Stimulated activated naive CD4-positive, alpha-beta T cell treated with Interleukin-2 at 50 U/mL for 16 hours (primary cell): ENCODE measurements around the gene TEX13C.
"Not testable (repeated sequence)": the region's sequence is repeated elsewhere in the genome, so short reads cannot be mapped to it uniquely, and the experiment has no call there.

ENCODE experiments used
- DNase-seq: peaks from one replicate; lab custom pipeline; 2025; lab: John Stamatoyannopoulos, UW

The TEX13C gene

DNA sequence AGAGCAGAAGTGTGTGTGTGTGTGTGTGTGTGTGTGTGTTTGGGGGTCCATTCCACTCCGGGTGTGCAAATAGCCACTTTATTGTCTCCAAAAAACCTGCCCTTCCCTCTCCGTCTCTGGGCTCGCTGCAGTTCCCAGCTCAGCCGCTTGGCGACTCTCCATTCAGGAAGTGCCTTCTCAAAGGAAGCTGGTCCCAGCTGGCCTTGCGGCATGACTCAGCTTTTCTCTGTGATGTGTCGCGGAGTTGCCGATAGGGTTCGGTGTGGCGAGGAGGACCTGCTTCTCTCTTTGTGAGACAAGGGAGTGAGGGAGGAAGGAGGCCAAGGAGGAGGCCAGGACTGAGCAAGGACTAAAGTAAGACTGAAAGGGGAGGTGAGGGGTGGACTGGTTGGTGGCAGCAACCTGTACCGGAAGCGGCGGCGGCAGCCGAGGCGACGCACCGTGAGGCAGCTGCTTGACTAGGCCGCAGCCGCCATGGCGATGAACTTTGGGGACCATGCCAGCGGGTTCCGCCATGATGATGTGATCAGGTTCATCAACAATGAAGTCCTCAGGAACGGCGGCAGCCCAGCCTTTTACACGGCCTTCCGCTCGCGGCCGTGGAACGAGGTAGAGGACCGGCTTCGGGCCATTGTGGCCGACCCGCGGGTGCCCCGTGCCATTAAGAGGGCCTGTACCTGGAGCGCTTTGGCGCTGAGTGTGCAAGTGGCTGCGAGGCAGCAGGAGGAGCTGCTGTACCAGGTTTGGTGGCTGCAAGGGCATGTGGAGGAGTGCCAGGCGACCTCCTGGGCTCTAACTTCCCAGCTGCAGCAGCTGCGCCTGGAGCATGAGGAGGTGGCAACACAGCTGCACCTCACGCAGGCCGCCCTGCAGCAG lies at the start of gene TEX13C:
TSS of gene TEX13C (plus strand) at position 226 of the 876 bp plus-strand sequence. CDS start at position 475, 249 bp downstream.
- no peak for DNase-seq

DNA sequence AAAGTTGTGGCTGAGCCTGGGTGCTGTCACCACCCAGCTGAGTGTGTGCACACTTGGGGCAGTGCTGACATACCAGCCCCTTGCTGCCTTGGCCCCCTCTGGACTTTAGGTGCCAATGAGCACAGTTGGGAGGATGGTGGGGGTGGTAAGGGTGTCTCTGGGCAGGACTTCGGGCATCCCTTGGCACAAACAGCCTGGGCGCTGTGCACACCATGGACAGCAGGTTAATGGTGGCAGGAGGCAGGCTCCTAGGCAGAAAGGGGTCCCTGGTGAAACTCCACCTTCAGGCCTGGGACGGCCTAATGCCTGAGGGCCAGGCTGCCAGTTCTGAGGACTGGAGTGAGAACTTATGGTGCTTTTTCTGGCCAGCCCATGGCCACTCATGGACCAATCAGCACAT lies 32.4 kb upstream of the TEX13C start:
- DNase-seq: no peak

DNA sequence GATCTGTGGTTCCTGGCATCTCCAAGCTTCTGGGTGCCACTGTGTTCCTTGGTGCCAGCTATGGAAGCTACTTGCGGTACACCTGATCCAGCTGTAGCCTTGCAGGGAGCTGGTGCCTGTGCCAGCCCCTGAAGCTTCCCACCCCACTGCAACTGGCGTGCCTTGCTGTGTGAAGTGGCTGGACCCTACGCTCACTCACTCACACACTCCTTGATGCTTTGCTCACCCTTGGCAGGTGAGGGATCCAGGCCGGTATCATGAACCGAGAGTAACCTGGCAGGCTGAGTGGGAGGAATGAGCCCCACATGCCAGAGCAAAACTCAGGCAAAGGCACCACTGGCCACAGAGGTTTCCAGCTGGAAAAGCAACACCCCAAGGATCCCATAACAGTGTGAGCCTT lies 31.3 kb upstream of the TEX13C start:
- DNase-seq: no peak

DNA sequence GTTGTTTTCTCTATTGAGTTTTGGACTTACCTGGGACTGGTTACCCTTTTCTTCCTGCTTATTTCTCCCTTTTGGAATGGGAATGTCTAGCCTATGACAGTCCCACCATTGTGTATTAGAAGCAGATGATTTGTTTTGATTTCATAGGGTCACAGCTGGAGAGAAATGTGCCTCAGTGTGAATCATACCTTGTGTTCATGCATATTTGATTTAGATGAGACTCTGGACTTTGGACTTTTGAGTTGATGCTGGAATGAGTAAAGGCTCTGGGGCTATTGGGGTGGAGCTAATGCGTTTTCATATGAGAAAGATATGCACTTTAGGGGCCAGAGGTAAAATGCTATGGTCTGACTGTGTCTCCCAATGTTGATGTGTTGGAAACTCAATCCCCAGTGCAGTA lies 30.5 kb upstream of the TEX13C start:
- DNase-seq: no peak

DNA sequence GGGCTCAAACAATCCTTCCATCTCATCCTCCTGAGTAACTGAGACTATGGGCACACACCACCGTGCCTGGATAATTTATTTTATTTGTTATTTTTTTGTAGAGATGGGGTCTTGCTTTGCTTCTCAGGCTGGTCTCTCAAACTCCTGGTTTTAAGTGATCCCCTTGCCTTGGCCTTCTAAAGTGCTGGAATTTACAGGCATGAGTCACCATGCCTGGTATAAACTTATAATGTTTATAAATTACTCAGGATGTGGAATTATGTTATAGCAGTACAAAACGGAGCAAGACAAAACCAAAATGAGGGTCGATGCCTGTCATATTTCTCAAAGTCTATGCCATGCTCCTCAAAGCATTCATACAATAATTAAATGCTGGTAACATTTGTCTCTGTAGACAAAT lies 29.8 kb upstream of the TEX13C start:
- DNase-seq: no peak

DNA sequence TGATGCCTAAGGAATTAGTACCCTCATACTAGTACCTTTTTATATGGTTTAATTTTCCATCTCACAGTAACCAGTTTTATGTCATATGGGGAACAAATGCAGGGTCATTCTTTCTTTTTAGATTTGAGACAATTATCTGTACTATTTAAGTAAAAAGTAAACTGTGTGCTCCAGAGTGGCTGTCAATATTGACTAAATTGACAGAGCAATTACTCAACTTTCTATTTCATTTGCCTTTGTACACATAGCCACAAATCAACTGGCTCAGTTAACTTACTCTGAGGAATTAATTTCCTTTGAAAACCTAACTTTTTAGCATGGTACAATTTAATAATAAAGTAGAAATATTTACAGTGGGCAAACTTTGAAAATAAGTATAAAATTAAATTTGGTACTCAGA lies 28.5 kb upstream of the TEX13C start:
- no peak for DNase-seq

DNA sequence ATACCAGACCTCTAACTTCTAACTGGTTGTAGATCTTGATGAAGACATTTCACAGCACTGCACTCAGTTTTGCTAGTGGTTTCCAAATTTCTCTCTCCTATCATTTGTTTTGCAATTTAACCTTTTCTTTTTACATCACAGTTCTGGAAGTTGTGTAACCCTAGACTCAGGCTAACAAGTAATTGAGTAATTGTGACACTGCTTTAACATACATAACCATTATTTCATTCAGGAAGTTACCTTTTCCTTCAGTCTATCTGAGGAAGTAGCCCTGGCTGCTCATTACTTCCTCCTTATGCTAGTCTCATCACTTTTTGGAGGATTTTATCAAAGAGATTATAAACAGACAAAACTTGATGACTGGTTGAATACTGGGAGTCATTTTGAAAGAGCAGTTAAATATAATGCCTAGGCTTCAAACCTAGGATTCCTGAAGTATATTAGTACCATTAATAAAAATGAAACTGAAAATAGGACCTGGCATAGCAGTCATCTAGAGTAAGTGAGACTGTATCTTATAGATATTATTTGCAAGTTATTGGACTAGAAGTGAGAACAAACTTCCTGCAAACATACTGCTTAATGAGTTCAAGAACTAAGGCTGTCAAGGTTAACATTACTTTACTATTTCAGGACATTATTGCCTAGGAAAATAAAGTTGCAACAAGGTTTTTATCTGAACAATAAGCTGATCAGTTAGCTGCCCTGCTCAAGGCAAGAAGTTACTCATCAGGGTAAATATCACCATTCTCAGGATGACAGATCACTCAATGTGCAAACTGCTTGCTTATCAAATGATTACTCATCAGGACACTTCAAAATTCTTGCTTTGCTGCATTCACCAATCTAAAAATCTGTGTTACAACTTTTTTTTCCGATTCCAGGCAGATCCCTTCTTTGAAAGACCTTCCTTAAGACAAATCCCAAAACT lies 25.6 kb upstream of the TEX13C start:
- no peak for DNase-seq

DNA sequence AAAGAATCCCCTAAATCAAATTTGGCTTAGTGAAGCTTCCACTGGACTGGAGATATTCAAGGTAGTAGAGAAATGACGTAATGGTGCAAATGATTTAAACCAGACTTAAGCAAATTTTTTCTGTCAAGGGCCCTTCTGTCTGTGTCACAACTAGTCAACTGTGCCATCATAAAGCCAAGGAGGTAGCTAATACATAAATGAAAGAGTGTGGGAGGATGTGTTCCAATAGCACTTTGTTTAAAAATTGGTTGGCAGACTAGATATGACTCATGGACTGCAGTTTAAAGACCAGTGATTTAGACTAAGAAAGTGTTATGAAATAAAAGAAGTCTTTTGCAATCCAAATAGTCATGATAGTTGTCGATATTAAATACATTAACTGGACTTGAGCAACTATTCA lies 24.3 kb upstream of the TEX13C start:
- no peak for DNase-seq

DNA sequence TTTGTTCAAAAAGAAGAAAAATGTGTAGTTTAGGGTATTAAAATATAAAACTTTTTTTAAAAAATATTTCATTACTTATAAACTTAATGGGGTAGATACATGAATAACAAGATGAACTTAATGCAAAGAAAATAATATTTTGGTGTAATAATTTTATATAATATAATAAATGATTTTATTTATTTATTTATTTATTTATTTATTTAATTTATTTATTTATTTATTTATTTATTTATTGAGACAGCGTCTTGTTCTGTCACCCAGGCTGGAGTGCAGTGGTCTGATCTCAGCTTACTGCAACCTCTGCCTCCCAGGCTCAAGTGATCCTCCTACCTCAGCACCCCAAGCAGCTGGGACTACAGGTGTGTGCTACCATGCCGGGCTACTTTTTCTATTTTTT lies 20.8 kb upstream of the TEX13C start:
- DNase-seq: no peak

DNA sequence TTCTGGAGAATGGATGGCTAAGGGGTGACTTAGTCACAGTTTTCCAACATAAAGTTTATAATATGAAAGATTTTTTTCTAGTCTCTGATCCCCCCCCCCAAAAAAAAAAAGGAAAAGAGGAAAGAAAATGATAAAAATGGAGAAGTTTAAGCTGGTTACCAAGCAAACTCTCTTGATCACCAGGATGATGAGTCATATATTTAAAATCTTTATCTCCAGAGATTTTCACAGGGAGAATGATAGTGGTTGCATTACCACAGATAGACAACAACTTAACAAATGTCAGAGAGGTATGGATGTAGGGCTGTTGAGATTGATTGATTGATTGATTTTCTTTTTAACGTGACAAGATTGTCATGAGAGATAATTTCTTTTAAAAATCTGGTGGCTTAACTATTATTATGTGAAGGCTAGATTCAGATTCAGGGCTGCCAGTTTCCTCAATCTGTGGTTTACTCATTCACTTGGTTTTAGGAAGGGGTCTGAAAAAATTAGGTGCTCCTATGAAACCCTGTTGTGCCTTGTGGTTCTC lies 13.3 kb upstream of the TEX13C start:
- no peak for DNase-seq

DNA sequence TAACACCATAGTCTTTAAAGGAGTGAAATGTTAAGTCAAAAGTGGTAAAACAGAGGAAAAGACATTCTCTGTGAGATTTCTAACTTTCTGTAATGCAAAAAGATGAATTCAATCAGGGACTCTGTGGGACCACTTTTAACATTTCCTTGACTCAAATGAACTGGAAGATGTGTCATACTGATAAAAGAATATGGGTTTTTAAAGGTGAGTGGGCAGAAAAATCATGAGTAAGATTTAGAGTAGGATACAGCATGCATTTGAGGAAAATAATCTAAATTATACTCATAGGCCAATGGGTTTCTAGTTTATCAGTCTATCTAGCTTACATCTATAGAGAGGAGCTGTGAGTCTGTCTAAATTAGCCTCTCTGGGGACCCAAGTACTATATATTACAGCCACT lies 11.0 kb upstream of the TEX13C start:
- DNase-seq: no peak

DNA sequence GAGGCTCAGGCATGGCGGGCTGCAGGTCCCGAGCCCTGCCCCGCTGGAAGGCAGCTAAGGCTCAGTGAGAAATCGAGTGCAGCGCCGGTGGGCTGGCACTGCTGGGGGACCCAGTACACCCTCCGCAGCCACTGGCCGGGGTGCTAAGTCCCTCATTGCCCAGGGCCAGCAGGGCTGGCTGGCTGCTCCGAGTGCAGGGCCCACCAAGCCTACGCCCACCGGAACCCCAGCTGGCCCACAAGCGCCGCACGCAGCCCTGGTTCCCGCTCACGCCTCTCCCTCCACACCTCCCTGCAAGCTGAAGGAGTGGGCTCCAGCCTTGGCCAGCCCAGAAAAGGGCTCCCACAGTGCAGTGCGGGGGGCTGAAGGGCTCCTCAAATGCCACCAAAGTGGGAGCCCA lies 505 bp upstream of the TEX13C start:
- not testable (repeated sequence) for DNase-seq

DNA sequence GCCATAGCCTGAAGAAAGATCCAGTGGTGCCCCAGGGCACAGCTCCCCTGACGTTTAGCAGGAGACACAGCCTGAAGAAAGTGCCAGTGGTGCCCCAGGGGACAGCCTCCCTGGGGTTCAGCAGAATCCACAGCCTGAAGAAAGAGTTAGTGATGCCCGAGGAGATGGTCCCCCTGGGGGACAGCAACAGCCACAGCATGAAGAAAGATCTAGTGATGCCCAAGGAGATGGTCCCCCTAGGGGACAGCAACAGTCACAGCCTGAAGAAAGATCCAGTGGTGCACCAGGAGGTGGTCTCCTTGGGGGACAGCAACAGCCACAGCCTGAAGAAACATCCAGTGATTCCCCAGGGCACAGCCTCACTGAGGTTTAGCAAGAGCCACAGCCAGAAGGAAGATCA lies 2.8 kb downstream of the TEX13C start:
- no peak for DNase-seq

DNA sequence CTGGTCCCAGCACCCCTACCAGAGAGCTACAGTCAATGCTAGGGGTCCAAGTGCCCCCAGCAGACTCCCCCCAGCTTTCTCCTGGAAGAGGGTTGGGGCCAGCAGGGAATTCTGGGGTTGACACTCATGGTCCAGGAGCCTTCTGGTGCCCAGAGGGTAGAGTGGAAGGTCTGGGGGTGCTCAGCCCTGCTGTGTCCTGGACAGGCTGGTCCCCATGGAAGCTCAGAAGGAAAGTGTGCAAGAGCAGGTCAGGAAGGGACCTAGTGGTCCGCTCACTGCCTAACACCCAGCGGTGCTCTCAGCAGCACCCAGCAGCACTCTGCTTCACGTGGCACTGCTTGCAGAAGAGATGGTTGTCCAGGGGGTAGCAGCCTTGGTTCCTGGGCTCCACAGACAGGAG lies 6.9 kb downstream of the TEX13C start:
- no peak for DNase-seq

DNA sequence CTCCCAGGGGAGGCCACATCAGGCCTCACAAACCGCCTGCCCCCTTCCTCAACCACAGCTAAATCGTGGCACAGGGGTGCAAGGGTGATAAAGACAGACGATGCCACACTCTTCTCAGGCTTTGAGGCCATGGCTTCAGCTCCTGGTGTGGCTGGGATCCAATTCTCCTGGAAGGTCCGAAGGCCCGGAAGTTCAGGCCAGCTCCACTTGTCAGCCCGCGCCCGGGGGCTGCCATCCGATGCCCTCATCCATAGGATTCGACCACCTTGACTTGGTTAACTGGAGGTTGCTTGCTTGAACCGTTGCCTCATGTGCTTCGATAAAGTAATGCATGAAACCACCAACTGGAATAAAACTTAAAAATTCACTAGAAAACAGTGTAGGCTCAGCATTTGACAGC lies 8.2 kb downstream of the TEX13C start:
- DNase-seq: no peak

DNA sequence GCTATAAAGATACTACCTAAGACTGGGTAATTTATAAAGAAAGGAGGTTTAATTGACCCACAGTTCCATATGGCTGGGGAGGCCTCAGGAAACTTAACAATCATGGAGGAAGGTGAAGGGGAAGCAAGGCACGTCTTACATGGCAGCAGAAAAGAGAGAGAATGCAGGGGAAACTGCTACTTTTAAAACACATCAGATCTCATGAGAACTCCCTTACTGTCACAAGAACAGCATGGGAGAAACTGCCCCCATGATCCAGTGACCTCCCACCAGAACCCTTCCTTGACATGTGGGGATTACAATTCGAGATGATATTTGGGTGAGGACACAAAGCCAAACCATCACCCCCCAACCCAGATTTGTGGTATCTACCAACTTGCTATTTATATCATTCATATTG lies 13.9 kb downstream of the TEX13C start:
- no peak for DNase-seq

DNA sequence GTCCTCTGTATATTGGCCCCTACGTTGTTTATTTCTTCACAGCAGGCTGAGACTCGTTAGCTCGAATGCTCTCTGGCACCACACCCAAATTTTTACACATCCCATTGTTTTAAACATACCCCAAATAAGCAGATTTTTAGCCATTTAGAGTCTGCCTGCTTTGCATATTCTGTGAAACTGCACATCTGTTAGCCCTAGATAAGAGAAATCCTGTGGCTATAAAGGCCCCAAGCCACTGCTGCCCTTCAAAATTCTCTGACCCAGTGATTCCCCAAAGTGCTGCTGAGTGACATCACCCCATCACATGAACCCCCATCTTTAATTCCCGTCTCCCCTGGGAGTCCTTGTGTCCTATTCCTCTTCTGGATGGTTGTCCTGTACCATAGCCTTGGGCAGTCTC lies 20.8 kb downstream of the TEX13C start:
- DNase-seq: no peak

DNA sequence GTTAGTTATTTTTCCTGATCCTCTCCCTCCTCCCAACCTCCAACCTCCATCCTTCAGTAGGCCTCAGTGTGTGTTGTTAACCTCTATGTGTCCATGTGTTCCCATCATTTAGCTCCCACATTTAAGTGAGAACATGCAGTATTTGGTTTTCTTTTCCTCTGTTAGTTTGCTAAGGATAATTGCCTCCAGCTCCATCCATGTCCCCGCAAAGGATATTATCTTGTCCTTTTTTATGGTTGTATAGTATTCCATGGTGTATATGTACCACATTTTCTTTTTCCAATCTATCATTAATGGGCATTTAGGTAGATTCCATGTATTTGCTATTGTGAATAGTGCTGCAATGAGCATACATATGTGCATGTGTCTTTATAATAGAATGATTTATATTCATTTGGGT lies 54.5 kb downstream of the TEX13C start:
- DNase-seq: no peak
